ENCODE measurements around the gene COPB1.

Gene COPB1

DNA sequence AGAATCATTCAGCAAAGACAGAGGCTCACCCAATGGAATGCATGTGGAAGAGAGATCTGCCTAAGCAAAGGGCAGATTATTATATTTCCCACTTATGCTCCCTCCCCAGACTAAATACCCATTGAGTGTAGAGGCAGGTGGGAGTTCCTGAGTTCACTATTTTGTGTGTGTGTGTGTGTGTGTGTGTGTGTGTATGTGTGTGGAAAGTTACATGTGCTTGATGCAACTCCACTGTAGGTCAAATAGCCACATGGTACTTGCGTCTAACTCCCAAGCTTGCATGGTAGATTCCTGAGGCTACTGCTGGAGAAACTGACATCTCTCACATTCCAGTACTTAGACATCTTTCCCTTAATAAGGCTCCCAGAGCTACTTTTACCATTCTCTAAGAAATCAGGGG is 3.4 kb upstream of the COPB1 start:
- DNase-seq = no peak

DNA sequence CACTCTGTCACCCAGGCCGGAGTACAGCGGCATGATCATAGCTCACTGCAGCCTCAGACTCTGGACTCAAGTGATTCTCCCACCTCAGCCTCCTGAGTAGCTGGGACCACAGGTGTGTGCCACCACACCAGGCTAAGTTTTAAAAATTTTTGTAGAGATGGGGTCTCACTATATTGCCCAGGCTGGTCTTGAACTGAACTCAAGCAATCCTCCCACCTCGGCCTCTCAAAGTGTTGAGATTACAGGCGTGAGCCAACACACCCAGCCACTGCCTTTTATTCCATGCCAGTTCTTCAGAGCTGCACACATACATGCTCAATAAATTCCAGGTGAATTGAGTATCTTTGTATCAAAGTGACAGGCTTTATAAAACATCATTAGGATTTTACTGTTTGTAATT is 2.4 kb upstream of the COPB1 start:
- no peak for DNase-seq

DNA sequence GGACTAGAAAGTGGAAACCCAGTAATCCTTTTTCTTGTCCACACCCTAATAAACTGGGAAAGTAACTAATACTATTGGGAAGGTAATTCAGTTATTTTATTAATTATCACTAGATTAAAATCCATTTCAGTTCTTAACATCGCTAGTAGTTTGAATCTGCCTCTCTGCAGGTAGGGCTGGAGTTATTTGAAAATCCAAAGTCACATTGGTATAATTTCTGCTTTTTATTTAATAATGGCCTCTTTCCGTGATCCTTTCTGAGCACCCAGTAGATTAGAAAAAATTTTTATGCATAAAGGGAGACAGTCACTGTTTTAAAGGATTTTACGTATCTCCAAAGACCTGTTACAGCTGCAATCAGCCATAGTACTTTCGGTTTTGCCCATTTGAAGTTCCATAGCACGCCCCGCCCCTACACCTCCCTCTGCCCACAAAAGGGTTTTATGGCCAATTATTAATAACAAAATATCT is 605 bp upstream of the COPB1 start:
- peak; percentile 60 for DNase-seq

DNA sequence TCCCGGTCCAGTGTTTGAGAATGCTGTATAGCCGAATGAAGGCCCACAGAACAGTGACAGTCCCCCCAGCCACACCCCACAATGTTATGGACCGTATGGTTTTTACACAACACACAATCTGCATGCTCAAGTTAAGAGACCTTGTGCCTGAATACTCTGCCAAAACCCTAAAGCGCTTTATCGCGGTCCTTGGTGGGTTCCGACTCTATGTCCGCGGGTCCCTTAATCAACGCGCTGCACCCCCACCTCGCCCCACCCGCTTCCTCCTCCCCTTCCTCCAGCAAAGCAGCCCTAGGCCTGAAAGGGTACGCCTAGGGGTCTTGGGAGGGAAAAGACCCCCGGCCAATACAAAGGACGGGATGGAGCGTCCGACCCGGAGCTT is 442 bp downstream of the COPB1 start:
- peak; percentile 51 for DNase-seq

DNA sequence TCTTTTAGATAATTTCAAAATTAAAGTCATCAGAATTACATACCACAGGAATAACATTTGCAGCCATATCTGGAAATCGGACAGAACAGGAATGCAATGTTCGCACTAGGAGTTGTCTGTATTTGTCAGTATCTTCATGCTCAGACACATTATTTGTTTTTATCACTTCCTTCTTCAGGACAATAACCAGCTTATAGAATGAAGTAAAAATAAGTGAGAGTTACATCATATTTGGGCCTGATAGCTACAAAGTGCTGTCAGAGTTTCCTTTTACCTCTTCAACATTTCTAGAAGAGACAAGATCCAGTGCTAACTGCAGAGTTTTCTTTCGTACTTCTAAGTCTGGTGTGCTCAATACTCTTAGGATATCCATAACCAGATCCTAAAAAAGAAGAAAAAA is 18.9 kb downstream of the COPB1 start:
- DNase-seq = no peak

DNA sequence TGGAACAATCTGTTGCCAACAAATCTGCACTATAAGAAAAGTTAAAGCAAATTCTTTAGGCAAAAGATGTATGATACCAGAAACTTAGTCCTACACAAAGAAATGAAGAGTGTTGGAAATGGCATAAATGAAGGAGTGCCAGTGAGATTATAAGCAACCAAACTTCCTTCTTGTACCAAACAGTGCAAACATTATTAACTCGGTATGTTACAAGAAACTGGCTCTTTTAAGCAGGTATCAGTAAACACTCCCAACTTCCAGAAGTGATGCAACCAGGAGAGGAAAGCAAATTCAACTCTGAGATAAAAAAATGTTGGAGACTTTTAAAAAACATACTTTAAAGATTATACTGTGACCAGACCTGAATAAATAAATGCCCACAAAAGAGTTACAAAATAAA is 28.5 kb downstream of the COPB1 start:
- no peak for DNase-seq

DNA sequence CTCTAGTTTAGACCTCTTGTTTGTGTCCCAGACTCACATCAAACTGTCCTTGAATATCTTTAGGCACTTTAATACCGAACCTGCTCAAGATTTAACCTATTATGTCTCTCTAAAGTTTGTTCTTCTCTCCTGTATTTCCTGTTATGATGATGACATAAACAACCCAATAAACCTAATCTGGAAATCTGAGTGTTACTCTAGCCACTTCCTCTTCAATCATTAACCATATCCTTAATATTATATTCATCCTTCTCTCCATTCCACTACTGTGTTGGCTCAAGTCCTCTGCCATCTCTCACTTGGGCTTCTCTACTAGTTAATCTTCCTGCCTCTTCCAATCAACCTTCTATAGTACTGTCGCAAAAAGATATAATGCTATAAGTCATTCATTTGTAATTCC is 36.0 kb downstream of the COPB1 start:
- no peak for DNase-seq

DNA sequence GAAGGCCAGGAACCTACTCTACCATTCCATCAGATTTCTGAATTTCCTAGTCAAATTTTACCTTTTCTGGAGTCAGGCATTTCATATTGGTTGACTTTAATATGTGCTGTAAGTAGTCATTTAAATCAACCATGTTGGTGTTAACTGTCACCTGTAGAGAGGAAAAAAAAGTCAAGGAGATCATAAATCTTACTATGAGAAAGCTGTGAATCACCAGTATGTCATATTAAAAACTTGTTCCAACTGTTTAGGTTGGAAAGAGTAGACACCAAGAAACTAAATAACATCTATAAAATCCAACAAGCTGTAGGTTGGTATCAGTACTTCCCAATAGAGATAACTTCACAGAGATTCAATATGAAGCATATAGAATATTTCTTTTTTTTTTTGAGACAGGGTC is 39.5 kb downstream of the COPB1 start:
- DNase-seq = no peak

DNA sequence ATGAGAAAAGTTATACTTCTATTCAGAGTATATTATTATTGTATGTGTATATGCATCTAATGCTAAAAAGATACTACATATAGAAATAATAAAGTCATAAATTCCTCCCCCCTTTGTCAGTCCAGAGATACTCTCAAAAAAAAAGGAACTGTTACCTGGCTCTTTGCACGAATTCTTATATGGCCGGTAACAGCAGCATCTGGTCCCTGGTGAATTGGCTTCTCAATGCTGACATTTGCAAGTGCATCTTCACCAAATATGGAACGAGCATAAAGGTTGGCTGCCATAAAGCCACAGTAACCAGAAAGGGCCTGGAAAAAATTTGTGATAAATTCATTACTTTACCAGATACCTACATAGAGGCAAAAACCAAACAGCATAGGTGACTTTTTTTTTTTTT is 41.2 kb downstream of the COPB1 start:
- no peak for DNase-seq

DNA sequence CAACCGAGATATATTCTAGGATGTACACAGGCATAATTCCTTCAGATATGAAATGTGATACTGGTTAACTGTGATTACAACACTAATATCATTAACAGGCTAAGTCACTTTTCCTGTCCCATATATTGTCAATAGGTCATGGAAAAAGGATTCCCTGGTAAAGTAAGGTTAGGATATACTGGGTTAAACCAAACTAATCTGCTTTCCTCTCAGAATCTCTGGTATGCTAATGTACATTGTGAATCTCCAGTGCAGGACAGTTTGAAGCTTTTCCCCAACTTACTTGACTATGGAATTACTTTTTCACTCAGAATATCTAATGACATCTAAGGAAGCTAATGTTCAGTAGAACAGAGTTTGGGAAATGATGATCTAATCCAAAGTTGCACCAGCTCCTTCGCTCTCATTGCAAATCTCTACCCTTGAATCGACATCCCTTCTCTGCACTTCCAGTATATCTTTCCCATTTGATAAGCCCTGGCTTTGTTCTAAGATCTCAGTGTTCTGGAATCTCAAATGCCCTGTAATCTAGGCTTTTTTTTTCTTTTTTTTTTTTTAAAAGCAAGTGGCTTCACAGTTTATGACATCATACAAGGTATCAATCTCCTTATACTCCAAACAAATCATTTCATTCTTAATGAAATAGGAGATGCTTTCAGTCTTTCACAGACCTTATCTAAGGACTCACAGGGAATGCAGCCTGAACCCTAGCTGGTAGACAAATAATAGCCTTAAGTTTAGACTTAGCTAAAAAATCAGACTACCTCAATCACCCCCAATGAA is 43.8 kb downstream of the COPB1 start:
- DNase-seq = no peak

DNA sequence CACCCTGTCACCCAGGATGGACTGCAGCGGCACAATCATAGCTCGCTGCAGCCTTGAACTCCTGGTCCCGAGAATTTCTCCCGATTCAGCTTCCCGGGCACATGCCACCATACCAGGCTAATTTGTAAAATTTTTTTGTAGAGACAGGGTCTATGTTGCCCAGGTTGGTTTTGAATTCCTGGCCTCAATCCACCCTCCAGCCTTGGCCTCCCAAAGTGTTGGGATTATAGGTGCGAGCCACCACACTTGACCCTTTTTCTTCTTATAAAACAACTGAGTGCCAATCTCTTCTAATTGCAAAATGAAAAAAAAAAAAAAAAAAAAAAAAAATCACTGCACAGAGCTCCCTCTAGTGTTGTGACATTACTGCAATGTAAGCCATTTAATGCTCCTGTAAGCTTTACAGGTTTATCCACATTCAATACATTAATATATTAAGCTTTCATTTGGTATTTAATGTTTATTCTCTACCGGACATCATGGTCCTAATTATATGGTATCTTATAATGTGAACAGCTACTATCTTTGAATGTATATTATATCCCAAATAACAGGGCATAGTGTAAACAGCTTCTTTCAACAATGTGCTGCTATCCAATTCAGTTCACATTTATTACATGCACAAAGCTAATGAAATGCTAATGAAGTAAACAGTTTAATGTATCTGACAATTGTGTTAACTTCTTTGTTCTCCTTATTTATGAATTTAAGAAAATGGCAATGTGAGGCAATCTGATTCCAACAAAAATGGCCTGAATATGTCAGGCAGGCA is 44.6 kb downstream of the COPB1 start:
- no peak for DNase-seq

DNA sequence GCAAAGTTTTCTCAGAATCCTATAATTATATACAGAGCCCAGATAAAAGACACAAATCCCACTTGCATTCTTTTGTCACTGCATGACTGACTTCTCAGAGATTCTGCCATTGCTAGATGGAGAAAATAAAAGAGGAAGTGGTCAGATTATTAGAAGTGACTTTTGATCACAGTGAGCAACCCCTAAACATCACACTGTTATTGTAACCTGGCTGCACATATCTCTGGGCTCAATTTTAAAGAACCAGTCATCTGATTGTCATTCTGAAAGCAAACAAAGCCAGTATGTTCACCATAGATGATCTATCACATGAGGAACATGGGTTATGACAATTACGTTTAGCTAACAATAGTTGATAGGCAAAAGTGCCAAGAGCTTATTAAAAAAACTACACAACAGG is 47.8 kb downstream of the COPB1 start:
- DNase-seq = no peak

DNA sequence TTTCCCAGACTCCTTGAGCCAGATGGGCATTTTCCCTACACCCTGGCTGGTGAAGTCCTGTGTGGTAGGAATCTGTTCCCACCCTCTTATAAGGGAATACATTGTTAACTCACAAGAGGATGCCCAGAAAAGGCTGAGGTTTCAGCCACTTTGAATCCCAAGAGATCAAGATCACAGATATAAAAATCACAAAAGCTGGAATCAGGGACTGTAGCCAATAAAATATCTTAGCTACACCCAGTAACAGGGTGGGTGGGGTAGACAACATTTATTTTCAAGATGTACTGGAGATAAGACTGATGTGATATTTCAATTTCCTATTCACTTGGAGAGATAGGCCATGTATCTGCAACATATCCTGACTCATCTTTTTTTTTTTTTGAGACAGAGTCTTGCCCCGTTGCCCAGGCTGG is 50.3 kb downstream of the COPB1 start:
- DNase-seq = no peak

DNA sequence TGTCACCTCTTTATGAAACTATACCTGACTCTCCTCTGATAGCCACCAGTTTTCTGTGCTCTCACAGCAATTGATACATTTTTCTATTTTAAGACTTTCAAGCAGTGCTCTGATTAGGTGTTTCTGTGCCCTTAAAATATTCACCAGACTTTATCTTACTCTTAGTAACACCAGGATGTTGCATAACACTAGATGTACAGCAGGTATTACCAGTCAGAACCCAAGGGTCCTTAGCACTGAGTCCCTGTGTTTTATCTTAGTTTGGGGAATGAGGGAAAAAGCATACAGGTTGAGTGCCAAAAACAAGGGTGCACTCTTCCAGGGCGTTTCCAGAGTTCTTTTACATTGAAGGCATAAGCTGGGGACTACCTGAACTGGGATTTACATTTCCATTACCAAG is 51.4 kb downstream of the COPB1 start:
- DNase-seq = no peak

DNA sequence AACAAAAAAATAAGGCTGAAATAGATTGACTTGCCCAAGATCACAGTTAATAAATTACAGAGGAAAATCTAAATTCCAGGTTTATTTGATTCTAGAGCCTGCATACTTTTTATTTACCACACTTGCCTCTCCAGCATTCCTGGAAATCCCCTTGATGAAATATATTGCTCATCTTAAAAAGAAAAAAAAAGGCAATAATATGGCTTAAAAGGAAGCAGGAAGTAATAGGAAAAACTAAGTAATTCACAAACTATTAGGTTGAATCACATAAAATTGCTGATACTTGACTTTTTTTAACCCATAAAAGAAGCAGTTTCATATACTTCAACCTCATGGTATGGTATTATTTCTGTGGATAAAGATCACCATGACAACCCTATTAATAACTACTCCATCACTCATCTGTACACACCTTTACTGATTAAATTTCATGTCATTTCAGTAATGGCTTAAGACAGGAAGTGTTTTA is 52.9 kb downstream of the COPB1 start:
- DNase-seq = no peak

DNA sequence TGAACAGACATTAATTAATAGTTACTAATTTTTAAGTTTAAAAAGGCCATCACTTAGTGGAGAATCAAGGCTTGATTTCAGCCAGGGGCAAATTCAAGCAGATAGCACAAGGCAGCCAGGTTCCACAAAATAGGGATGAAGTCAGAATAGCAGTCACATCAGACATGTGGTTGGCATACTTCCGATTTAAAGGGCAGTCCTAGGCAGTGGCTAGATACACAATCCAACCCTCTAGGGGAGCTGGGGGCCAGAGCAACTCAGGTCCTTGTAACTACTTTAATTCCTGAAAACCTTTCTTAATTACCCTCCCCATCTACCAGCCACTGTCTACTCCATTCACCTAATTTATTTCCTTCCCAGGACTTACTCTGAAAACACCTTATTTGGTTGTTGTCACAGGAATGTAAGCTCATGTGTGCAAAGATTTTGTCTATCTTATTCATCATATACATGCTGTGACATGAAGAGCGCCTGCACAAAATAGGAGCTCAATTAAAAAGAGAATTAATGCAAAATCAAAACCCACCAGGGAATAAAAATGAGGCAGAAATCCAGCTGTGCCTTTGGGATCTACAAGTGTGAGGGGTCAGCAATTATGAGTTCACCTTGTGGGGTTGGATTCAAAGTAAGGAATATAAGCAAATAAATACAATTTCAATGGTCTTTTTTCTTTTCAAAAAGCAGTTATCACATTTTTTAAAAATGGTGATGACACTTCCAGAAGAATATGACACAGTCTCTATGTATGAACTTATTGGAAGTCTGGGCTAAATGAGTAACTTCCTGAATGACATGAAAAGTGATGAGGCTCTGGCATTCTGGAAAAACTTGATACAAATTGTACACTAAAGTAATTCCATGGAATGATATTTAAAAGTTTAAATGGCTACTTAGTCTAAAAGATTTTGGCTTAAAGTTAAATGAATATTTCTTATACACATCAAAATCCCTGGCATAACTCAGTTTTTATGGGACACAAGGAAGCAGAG is 53.8 kb downstream of the COPB1 start:
- no peak for DNase-seq

DNA sequence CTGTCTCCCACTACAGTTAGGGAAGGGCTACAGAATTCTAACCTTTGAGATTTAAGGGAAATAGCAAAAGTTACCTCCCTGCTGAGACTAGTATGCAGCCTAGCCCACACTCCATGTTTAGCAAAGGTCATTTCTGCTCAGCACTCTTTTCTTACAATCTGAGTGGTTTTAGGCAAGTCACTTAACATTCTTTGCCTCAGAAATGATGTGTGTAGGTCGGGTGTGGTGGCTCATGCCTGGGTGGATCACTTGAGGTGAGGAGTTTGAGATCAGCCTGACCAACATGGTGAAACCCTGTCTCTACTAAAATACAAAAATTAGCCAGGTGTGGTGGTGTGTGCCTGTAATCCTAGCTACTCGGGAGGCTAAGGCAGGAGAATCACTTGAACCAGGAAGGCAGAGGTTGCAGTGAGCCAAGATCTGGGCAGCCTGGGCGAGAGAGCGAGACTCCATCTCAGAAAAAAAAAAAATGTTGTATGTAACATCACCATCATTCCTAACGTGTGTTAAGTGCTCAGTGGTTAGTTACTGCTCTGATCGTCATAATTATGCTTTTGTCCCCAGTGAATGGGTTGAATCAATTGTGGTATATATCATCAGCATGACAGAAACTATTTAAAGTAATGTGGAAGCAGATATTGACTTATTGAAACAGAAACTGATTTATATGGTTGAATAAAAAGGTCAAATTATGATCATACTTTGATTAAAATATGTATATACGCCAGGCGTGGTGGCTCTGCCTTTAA is 55.0 kb downstream of the COPB1 start:
- DNase-seq = no peak

DNA sequence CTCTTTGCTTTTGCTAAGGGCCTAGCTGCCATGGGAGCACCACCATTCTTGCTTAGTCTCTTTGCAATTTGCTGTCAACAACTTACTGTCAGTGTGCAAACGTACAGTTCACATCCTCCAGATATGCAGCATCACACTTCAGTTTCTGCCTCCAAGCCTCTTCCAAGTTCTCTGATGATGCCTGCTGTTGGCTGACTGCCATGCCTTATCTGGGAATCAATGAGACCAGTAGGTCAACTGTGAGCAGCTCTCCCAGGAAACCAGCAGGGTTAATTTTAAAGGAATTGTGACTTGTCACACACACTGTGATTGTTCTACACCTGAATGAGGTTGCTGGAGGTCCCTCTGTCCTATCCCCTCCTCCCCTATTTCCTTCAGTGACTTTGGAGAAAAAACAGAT is 56.0 kb downstream of the COPB1 start:
- DNase-seq = no peak

DNA sequence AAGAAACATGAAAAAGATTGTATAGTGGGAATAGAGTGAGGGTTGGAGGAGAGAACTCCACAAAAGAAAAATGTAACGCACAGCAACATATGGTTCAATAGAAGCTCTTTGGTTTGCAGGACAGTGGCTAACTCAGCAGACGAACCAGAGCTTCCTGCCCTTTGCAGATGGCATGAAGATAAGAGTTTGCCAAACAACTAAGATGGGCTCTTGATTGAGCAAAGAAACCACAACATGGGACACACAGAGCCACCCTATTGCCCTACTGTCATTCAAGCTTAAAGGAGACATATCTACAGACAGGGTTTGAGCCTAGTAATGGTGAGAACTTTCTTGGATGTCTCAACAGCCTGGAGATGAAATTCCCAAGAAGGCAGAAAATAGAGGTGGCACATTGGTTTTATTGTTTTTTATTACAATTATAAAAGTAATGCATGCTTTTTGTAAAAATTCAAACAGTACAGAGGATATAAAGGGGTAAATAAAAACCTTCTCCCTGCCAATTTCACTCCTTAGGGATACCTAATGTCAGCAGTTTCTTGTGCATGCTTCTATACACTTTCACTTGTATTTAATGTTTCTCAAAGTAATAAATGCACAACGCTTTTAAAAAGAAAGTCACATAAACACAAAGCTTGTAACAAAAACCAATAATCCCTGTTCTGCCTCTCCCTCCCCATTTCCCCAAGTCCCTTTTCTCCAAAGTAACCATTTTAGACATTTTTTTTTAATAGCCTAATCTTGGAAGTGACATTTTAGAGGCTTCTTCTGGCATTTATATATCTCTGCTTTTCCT is 63.7 kb downstream of the COPB1 start:
- no peak for DNase-seq

DNA sequence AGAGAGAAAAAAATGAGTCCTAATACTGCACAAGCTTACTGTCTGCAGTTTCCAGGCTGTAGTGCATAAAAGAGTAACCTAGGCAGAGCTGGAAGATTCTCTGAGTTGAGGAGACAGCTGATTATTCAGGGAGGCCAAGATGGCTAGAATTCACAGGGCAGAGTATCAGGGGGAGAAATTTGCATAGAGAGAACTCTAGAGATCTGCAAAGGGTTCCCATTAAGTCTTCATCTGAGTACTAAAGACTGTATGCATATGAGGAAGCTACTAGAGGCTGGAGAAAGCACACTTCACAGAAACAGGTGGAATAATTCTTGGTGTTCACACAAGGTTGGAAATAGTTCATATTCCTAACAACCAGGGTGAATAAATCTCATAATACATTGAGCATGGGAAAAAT is 74.0 kb downstream of the COPB1 start:
- DNase-seq = no peak

DNA sequence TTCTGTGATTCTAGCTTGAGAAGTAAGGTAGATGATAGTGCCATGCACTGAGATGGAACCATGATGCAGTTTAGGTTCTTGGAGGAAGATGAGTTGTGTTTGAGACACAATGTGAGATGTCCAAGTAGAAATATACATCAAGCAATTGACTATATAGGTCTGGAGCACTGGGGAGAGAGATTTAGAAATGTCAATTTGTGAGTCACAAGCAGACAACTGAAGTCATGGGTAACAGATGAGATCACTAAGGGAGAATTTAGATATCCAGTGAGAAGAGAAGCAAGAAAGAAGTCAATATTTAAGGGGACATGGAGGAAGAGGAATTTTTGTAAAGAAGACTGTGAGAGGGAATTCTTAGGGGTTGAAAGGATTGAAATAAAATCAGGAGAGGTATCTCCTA is 75.5 kb downstream of the COPB1 start:
- DNase-seq = no peak

DNA sequence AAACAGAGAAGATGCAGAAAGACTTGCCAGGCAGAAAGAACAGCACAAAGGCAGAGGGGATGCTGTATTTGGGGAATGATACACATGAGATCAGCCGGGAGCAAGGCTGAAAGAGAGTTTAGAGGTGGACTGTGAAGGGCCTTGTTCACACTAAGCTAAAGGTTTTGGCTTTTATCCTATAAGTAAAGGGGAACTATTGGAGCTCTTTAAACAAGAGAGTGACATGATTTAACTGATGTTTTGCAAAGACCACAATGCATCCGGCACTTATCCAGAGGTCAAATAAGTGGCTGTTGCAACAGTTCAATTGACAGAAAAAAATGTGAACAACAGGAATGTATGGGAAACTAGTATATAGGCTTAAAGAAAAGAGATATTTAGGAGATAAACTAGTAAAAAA is 76.0 kb downstream of the COPB1 start:
- DNase-seq = no peak

Measured in activated CD4-positive, alpha-beta T cell treated with anti-CD3 and anti-CD28 coated beads for 48 hours (primary cell).